Measurements from ENCODE around the gene PARD3. TPM values are rescaled to one million over a fixed set of nuclear protein-coding genes. Genes with fewer than 3 reads are reported as not detected.
A peak's percentile ranks its signal among the peaks of the same experiment; 100 is the strongest.
"Not testable (repeated sequence)": the region's sequence is repeated elsewhere in the genome, so short reads cannot be mapped to it uniquely, and the experiment has no call there.

Gene PARD3
- total RNA-seq, 1 donor from 2014 or later: 88.7 TPM

DNA sequence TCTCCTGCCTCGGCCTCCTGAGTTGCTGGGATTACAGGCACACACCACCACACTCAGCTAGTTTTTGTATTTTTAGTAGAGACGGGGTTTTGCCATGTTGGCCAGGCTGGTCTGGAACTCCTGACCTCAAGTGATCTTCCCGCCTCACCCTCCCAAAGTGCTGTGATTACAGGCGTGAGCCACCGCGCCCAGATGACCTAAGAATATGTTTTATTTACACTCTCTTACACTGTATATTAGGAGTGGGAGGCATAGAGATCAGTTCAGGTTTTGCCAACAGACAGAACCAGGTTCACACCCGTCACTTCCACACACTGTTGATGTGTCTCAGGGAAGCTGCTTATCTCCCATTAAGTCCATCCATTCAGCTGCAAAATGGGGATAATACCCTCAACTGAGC lies 64.3 kb downstream of the PARD3 start:
- not testable (repeated sequence) for H3K36me3 ChIP-seq (ENCODE audit: control insufficient read depth in 3 of 3, insufficient read depth in 3 of 3, low read length in 3 of 3); H3K9me3 ChIP-seq (ENCODE audit: control insufficient read depth in 3 of 3, low read length in 3 of 3); H3K27ac ChIP-seq (ENCODE audit: low read depth, low read length); H3K9ac ChIP-seq (ENCODE audit: low read depth in 1 of 3, low read length in 3 of 3); H3K4me3 ChIP-seq (ENCODE audit: low read length in 3 of 3); H3K27me3 ChIP-seq (ENCODE audit: control insufficient read depth in 3 of 3, insufficient read depth in 3 of 3, low read length in 3 of 3)
- peaks cover 10 to 15% (median 12%) of the 10 kb centered on the region in 3 donors for H3K4me1 ChIP-seq (ENCODE audit: control insufficient read depth in 3 of 3, insufficient read depth in 3 of 3, low read length in 3 of 3)

DNA sequence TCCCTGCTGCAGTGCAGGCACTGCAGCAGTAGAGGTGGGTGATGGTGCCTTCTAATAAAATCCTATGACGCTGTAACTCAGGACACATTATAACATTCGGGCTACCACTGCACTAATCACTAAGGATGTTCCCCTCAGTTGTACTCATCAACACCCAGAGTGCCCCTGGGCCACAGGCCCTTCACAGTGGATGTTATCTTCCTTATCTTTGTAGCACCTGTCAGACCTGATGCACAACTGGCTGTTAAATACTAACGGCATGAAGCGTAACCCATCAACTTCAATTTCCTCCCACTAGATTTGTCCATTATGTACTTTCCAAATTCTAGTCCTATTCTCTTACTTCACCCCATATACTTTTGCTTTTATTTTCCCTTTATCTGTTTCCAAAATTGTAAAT lies 66.3 kb downstream of the PARD3 start:
- peaks cover 14 to 16% (median 15%) of the 10 kb centered on the region in 3 donors for H3K4me1 ChIP-seq (ENCODE audit: control insufficient read depth in 3 of 3, insufficient read depth in 3 of 3, low read length in 3 of 3)
- no peaks in the 10 kb centered on the region for H3K9me3 ChIP-seq (ENCODE audit: control insufficient read depth in 3 of 3, low read length in 3 of 3)
- no peak overlapping the region for H3K4me3 ChIP-seq (ENCODE audit: low read length in 3 of 3)

DNA sequence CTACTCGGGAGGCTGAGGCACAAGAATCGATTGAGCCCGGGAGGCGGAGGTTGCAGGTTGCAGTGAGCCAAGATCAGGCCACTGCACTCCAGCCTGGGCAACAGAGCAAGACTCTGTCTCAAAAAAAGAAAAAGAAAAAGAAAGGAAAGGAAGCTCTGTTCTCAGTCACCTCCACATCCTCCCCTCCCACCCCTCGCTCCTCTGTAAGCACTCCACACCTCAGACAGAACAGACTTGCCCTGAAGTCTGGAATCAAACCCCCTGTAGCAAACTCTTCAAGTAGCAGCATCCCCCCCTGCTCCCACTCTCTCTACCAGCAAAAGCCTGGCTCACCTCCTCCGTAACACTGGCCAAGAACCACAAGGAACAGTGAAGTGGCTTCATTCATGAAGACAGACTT lies 66.7 kb downstream of the PARD3 start:
- Histone ChIP-seq H3K27me3 (ENCODE audit: control insufficient read depth in 3 of 3, insufficient read depth in 3 of 3, low read length in 3 of 3) (no peaks in the 10 kb centered on the region), H3K9ac (ENCODE audit: low read depth in 1 of 3, low read length in 3 of 3) (no peak overlapping the region), H3K4me3 (ENCODE audit: low read length in 3 of 3) (no peak overlapping the region), H3K4me1 (ENCODE audit: control insufficient read depth in 3 of 3, insufficient read depth in 3 of 3, low read length in 3 of 3) (peaks cover 11 to 16% (median 15%) of the 10 kb centered on the region in 3 donors), H3K27ac (ENCODE audit: low read depth, low read length) (no peak overlapping the region), H3K36me3 (ENCODE audit: control insufficient read depth in 3 of 3, insufficient read depth in 3 of 3, low read length in 3 of 3) (no peaks in the 10 kb centered on the region), H3K9me3 (ENCODE audit: control insufficient read depth in 3 of 3, low read length in 3 of 3) (no peaks in the 10 kb centered on the region)

More for the DNA sequence above, 66.3 kb downstream of the PARD3 start:
- no peak overlapping the region for H3K27ac ChIP-seq (ENCODE audit: low read depth, low read length)
- H3K27me3 ChIP-seq (ENCODE audit: control insufficient read depth in 3 of 3, insufficient read depth in 3 of 3, low read length in 3 of 3): no peaks in the 10 kb centered on the region
- H3K9ac ChIP-seq (ENCODE audit: low read depth in 1 of 3, low read length in 3 of 3): no peak overlapping the region
- no peaks in the 10 kb centered on the region for H3K36me3 ChIP-seq (ENCODE audit: control insufficient read depth in 3 of 3, insufficient read depth in 3 of 3, low read length in 3 of 3)

DNA sequence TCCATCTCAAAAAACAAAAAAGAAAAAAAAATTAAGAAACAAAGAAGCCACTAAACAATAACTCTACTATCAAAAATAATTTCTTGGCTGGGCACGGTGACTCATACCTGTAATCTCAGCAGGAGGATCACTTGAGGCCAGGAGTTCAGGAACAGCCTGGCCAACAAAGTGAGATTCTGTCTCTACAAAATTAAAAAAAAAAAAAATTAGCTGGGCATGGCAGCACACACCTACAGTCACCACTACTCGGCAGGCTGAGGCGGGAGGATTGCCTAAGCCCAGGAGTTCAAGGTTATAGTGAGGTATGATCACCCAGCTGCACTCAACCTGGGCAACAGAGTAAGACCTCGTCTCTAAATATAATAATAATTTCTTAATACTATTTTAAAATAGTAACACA lies 69.0 kb downstream of the PARD3 start:
- no peak overlapping the region for H3K27ac ChIP-seq (ENCODE audit: low read depth, low read length)
- H3K4me3 ChIP-seq (ENCODE audit: low read length in 3 of 3): no peak overlapping the region

DNA sequence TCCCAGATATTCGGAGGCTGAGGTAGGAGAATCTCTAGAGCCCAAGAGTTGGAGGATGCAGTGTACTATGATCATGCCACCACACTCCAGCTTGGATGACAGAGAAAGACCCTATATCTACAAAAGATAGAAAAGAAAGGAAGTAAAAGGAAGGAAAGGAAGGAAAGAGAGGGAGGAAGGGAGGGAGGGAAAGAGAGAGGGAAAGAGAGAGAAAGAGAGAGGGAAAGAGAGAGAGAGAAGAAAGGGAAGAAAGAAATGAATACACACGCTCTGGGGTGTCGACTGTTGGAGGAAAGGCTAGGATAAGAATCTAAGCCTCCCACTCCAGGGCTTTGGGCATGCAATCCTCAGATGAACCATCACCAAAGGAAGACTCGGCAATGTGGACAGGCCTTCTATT lies 69.9 kb downstream of the PARD3 start:
- Histone ChIP-seq H3K36me3 (ENCODE audit: control insufficient read depth in 3 of 3, insufficient read depth in 3 of 3, low read length in 3 of 3) (no peaks in the 10 kb centered on the region), H3K27ac (ENCODE audit: low read depth, low read length) (no peak overlapping the region), H3K4me1 (ENCODE audit: control insufficient read depth in 3 of 3, insufficient read depth in 3 of 3, low read length in 3 of 3) (peaks cover 8 to 15% (median 12%) of the 10 kb centered on the region in 3 donors), H3K27me3 (ENCODE audit: control insufficient read depth in 3 of 3, insufficient read depth in 3 of 3, low read length in 3 of 3) (no peaks in the 10 kb centered on the region), H3K4me3 (ENCODE audit: low read length in 3 of 3) (no peak overlapping the region), H3K9ac (ENCODE audit: low read depth in 1 of 3, low read length in 3 of 3) (no peak overlapping the region), H3K9me3 (ENCODE audit: control insufficient read depth in 3 of 3, low read length in 3 of 3) (no peaks in the 10 kb centered on the region)

More for the DNA sequence above, 69.0 kb downstream of the PARD3 start:
- H3K9me3 ChIP-seq (ENCODE audit: control insufficient read depth in 3 of 3, low read length in 3 of 3): no peaks in the 10 kb centered on the region
- H3K27me3 ChIP-seq (ENCODE audit: control insufficient read depth in 3 of 3, insufficient read depth in 3 of 3, low read length in 3 of 3): no peaks in the 10 kb centered on the region
- H3K36me3 ChIP-seq (ENCODE audit: control insufficient read depth in 3 of 3, insufficient read depth in 3 of 3, low read length in 3 of 3): no peaks in the 10 kb centered on the region
- no peak overlapping the region for H3K9ac ChIP-seq (ENCODE audit: low read depth in 1 of 3, low read length in 3 of 3)
- peaks cover 4 to 11% (median 8%) of the 10 kb centered on the region in 3 donors for H3K4me1 ChIP-seq (ENCODE audit: control insufficient read depth in 3 of 3, insufficient read depth in 3 of 3, low read length in 3 of 3)

DNA sequence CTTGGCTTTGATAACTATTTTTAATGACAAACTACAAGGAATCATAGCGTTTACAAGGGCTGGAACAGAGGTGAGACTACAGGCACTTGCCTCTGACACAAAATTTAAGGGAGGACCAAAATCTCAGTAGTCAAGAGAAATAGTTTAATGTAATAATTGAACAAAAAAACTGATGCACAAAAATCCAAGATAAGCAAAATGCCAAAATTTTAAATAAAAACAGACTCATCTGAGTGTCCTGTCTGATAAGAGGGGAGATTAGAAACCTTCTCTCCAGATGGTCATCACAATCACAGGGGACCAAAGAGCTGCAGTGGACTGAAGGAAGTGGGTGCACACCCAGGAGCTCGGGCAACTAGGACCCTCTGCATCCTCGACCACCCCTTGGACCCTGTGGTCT lies 70.5 kb downstream of the PARD3 start:
- H3K4me3 ChIP-seq (ENCODE audit: low read length in 3 of 3): no peak overlapping the region
- H3K36me3 ChIP-seq (ENCODE audit: control insufficient read depth in 3 of 3, insufficient read depth in 3 of 3, low read length in 3 of 3): no peaks in the 10 kb centered on the region
- H3K27me3 ChIP-seq (ENCODE audit: control insufficient read depth in 3 of 3, insufficient read depth in 3 of 3, low read length in 3 of 3): no peaks in the 10 kb centered on the region
- no peak overlapping the region for H3K9ac ChIP-seq (ENCODE audit: low read depth in 1 of 3, low read length in 3 of 3)
- H3K9me3 ChIP-seq (ENCODE audit: control insufficient read depth in 3 of 3, low read length in 3 of 3): no peaks in the 10 kb centered on the region
- H3K4me1 ChIP-seq (ENCODE audit: control insufficient read depth in 3 of 3, insufficient read depth in 3 of 3, low read length in 3 of 3): peaks cover 14 to 21% (median 19%) of the 10 kb centered on the region in 3 donors
- no peak overlapping the region for H3K27ac ChIP-seq (ENCODE audit: low read depth, low read length)

DNA sequence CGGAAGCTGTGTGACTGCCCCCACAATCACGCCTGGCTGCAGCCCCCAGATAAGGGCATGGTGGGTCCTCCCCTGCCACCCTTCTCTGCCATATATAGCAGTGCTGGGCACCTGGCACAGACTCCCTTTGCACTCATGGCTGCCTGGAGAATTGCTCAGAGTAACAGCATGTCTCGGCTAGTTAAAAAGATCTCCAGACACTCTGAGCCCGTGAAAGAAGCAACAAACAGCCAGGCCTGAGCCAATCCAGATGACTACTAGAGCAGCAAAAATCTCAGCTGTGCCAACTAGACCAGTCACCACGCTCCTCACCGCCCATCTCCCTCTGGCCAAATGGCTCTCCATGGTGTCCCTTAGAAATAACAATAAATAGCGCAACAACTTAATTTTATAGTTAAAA lies 71.3 kb downstream of the PARD3 start:
- H3K36me3 ChIP-seq (ENCODE audit: control insufficient read depth in 3 of 3, insufficient read depth in 3 of 3, low read length in 3 of 3): no peaks in the 10 kb centered on the region
- peak overlapping the region in 2 of 3 donors; percentile 10 to 24 for H3K9ac ChIP-seq (ENCODE audit: low read depth in 1 of 3, low read length in 3 of 3)
- no peaks in the 10 kb centered on the region for H3K9me3 ChIP-seq (ENCODE audit: control insufficient read depth in 3 of 3, low read length in 3 of 3)
- peaks cover 18 to 25% (median 22%) of the 10 kb centered on the region in 3 donors for H3K4me1 ChIP-seq (ENCODE audit: control insufficient read depth in 3 of 3, insufficient read depth in 3 of 3, low read length in 3 of 3)
- H3K27me3 ChIP-seq (ENCODE audit: control insufficient read depth in 3 of 3, insufficient read depth in 3 of 3, low read length in 3 of 3): no peaks in the 10 kb centered on the region
- H3K4me3 ChIP-seq (ENCODE audit: low read length in 3 of 3): peak overlapping the region in 1 of 3 donors; percentile 15
- peak overlapping the region; percentile 51 for H3K27ac ChIP-seq (ENCODE audit: low read depth, low read length)

DNA sequence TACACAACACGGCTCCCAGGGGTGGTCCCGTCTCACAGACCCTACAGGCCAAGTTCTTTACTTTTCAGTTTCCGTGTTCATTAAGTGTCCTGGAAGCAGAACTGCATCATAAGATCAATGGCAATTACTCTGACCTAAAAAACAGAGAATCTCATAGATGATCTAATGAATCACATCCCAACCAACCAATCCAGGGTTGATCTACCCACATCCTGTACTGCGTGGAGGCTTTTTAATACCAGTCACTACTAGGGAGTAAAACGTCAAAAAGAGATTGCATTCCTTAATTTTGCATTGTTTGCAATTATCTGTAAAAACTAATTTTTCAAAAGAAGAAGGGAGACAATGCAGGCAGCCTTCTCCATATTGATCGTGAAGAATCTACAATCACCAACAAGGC lies 72.6 kb downstream of the PARD3 start:
- H3K9ac ChIP-seq (ENCODE audit: low read depth in 1 of 3, low read length in 3 of 3): no peak overlapping the region
- H3K27me3 ChIP-seq (ENCODE audit: control insufficient read depth in 3 of 3, insufficient read depth in 3 of 3, low read length in 3 of 3): no peaks in the 10 kb centered on the region
- no peak overlapping the region for H3K27ac ChIP-seq (ENCODE audit: low read depth, low read length)
- no peaks in the 10 kb centered on the region for H3K9me3 ChIP-seq (ENCODE audit: control insufficient read depth in 3 of 3, low read length in 3 of 3)
- H3K4me3 ChIP-seq (ENCODE audit: low read length in 3 of 3): no peak overlapping the region
- no peaks in the 10 kb centered on the region for H3K36me3 ChIP-seq (ENCODE audit: control insufficient read depth in 3 of 3, insufficient read depth in 3 of 3, low read length in 3 of 3)
- peaks cover 19 to 28% (median 23%) of the 10 kb centered on the region in 3 donors for H3K4me1 ChIP-seq (ENCODE audit: control insufficient read depth in 3 of 3, insufficient read depth in 3 of 3, low read length in 3 of 3)

DNA sequence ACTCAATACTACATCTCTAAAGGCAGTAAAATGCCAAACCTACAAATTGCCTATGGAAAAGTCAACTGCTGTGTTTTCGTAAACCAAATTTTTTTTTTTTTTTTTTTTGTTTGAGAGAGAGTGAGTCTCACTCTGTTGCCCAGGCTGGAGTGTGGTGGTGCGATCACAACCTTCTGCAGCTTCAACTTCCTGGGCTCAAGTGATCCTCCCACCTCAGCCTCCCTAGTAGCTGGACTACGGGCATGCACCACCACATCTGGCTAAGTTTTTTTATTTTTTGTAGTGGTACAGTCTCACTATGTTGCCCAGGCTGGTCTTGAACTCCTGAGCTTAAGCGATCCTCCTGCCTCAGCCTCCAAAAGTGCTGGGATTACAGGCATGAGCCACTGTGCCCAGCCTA lies 74.0 kb downstream of the PARD3 start:
- not testable (repeated sequence) for H3K9ac ChIP-seq (ENCODE audit: low read depth in 1 of 3, low read length in 3 of 3); H3K27me3 ChIP-seq (ENCODE audit: control insufficient read depth in 3 of 3, insufficient read depth in 3 of 3, low read length in 3 of 3); H3K27ac ChIP-seq (ENCODE audit: low read depth, low read length); H3K9me3 ChIP-seq (ENCODE audit: control insufficient read depth in 3 of 3, low read length in 3 of 3); H3K36me3 ChIP-seq (ENCODE audit: control insufficient read depth in 3 of 3, insufficient read depth in 3 of 3, low read length in 3 of 3); H3K4me3 ChIP-seq (ENCODE audit: low read length in 3 of 3)
- H3K4me1 ChIP-seq (ENCODE audit: control insufficient read depth in 3 of 3, insufficient read depth in 3 of 3, low read length in 3 of 3): peaks cover 25 to 31% (median 29%) of the 10 kb centered on the region in 3 donors

DNA sequence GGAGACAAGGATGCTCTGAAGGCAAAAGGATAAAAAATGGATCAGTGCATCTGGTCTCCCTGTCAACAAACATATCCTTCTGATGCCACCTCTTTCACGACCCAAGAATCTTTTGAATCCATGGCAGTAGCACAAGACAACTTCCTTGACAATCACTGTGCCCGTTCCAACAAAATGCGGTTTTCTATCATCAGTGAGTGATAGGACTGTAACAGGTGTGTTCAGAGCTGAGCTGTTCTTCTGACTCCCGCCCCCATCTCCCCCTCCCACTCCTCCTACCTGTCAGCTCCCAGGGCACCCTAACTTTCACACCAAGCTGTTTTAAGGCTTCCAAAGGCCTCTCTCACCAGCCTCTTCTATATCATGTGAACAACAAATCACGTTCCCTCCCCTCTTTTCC lies 74.8 kb downstream of the PARD3 start:
- Histone ChIP-seq H3K4me1 (ENCODE audit: control insufficient read depth in 3 of 3, insufficient read depth in 3 of 3, low read length in 3 of 3) (peaks cover 25 to 31% (median 29%) of the 10 kb centered on the region in 3 donors), H3K4me3 (ENCODE audit: low read length in 3 of 3) (peak overlapping the region; percentile 46 to 57 (median 49)), H3K27me3 (ENCODE audit: control insufficient read depth in 3 of 3, insufficient read depth in 3 of 3, low read length in 3 of 3) (no peaks in the 10 kb centered on the region), H3K9ac (ENCODE audit: low read depth in 1 of 3, low read length in 3 of 3) (peak overlapping the region in 2 of 3 donors; percentile 29 to 63), H3K27ac (ENCODE audit: low read depth, low read length) (no peak overlapping the region), H3K9me3 (ENCODE audit: control insufficient read depth in 3 of 3, low read length in 3 of 3) (no peaks in the 10 kb centered on the region), H3K36me3 (ENCODE audit: control insufficient read depth in 3 of 3, insufficient read depth in 3 of 3, low read length in 3 of 3) (no peaks in the 10 kb centered on the region)

Data from skeletal muscle tissue (tissue), 4 donors.